NB4 (cell line): ENCODE results near the gene SLC2A1.

Source experiments
- DNase-seq: peaks from one replicate; pipeline ENCODE4 v3.0.0; 2010; ENCODE audit warnings: low read depth
- H3K4me3 ChIP-seq: one replicate; pipeline ENCODE4 v1.5.1; 2011; ENCODE audit warnings: mild to moderate bottlenecking, low read depth, low read length, moderate library complexity
- CTCF ChIP-seq: IDR thresholded peaks from one replicate; pipeline ENCODE4 v1.5.1; 2012; ENCODE audit warnings: low read depth, low read length
- MAX ChIP-seq: IDR thresholded peaks from 2 replicates; pipeline ENCODE4 v1.6.1; 2011; ENCODE audit warnings: low read depth, low read length
- MYC ChIP-seq: IDR thresholded peaks from 2 replicates; pipeline ENCODE4 v1.6.1; 2011; ENCODE audit warnings: low read depth, low read length
- POLR2A ChIP-seq: IDR thresholded peaks from 2 replicates; pipeline ENCODE4 v1.6.1; 2011; ENCODE audit warnings: mild to moderate bottlenecking; ENCODE audit not compliant: insufficient read length; ENCODE audit errors: extremely low read depth

The SLC2A1 gene

GRCh38 chr1:42960122-42960390 lies 1.4 kb upstream of the SLC2A1 start:
- TF ChIP-seq POLR2A (no peak), MYC (no peak), MAX (no peak), CTCF (no peak)
- H3K4me3 ChIP-seq, result no peak overlapping the region
- DNase-seq, result no peak

GRCh38 chr1:42957880-42958487 lies 684 bp downstream of the SLC2A1 start:
- H3K4me3 ChIP-seq, result peak overlapping the region; percentile 89
- peak; percentile 81 for DNase-seq

GRCh38 chr1:42957229-42957879 lies 1.3 kb downstream of the SLC2A1 start:
- H3K4me3 ChIP-seq, result peak overlapping the region; percentile 89
- DNase-seq, result no peak
- TF ChIP-seq MYC (no peak), CTCF (no peak), POLR2A (no peak), MAX (no peak)

More at GRCh38 chr1:42957880-42958487, 684 bp downstream of the SLC2A1 start:
- peak; percentile 98 for TF ChIP-seq MYC
- peak; percentile 97 for TF ChIP-seq MAX
- no peak for TF ChIP-seq CTCF
- TF ChIP-seq POLR2A, result no peak

GRCh38 chr1:42956739-42957138 lies 1.9 kb downstream of the SLC2A1 start:
- no peak for TF ChIP-seq CTCF
- TF ChIP-seq MAX, result no peak
- no peak for TF ChIP-seq MYC
- no peak for TF ChIP-seq POLR2A
- peak overlapping the region; percentile 89 for H3K4me3 ChIP-seq
- DNase-seq, result no peak

- peak; percentile 42 for DNase-seq
- peak overlapping the region; percentile 4 for H3K4me3 ChIP-seq
- TF ChIP-seq MYC (no peak), MAX (no peak), CTCF (no peak), POLR2A (no peak)
Observed at GRCh38 chr1:42955311-42956063, 3.2 kb downstream of the SLC2A1 start.
